ENCODE measurements around the gene ATF6B.
A peak's percentile ranks its signal among the peaks of the same experiment; 100 is the strongest.

The ATF6B gene

GRCh38 chr6:32092760-32093497 is 35.1 kb downstream of the ATF6B start:
- no peak for DNase-seq
- peaks cover 23% of the 10 kb centered on the region for H3K27me3 ChIP-seq (replicated peaks; ENCODE audit: control insufficient read depth, insufficient read depth, low read length, poor library complexity, severe bottlenecking)
- H3K4me3 ChIP-seq (ENCODE audit: insufficient read depth, low read depth, low read length, poor library complexity, severe bottlenecking): no peak overlapping the region

GRCh38 chr6:32089082-32089828 is 38.8 kb downstream of the ATF6B start:
- H3K27ac ChIP-seq (ENCODE audit: insufficient read depth, low read length, poor library complexity, severe bottlenecking): no peak overlapping the region
- DNase-seq: no peak
- H3K27me3 ChIP-seq (replicated peaks; ENCODE audit: control insufficient read depth, insufficient read depth, low read length, poor library complexity, severe bottlenecking): peaks cover 10% of the 10 kb centered on the region
- peaks cover 3% of the 10 kb centered on the region for H3K4me1 ChIP-seq (ENCODE audit: control insufficient read depth, insufficient read depth, low read length, poor library complexity, severe bottlenecking)
- no peaks in the 10 kb centered on the region for H3K9me3 ChIP-seq (ENCODE audit: control insufficient read depth, low read length)
- no peak overlapping the region for H3K4me3 ChIP-seq (ENCODE audit: insufficient read depth, low read depth, low read length, poor library complexity, severe bottlenecking)
- no peaks in the 10 kb centered on the region for H3K36me3 ChIP-seq (ENCODE audit: control insufficient read depth, insufficient read depth, low read length)

More at GRCh38 chr6:32092760-32093497, 35.1 kb downstream of the ATF6B start:
- H3K36me3 ChIP-seq (ENCODE audit: control insufficient read depth, insufficient read depth, low read length): no peaks in the 10 kb centered on the region
- peaks cover 6% of the 10 kb centered on the region for H3K4me1 ChIP-seq (ENCODE audit: control insufficient read depth, insufficient read depth, low read length, poor library complexity, severe bottlenecking)
- no peak overlapping the region for H3K27ac ChIP-seq (ENCODE audit: insufficient read depth, low read length, poor library complexity, severe bottlenecking)
- H3K9me3 ChIP-seq (ENCODE audit: control insufficient read depth, low read length): no peaks in the 10 kb centered on the region

- Histone ChIP-seq H3K4me1 (ENCODE audit: control insufficient read depth, insufficient read depth, low read length, poor library complexity, severe bottlenecking) (peaks cover 3% of the 10 kb centered on the region), H3K36me3 (ENCODE audit: control insufficient read depth, insufficient read depth, low read length) (no peaks in the 10 kb centered on the region), H3K27ac (ENCODE audit: insufficient read depth, low read length, poor library complexity, severe bottlenecking) (no peak overlapping the region), H3K27me3 (replicated peaks; ENCODE audit: control insufficient read depth, insufficient read depth, low read length, poor library complexity, severe bottlenecking) (peaks cover 10% of the 10 kb centered on the region), H3K4me3 (ENCODE audit: insufficient read depth, low read depth, low read length, poor library complexity, severe bottlenecking) (no peak overlapping the region), H3K9me3 (ENCODE audit: control insufficient read depth, low read length) (no peaks in the 10 kb centered on the region)
- no peak for DNase-seq
Measured at GRCh38 chr6:32088487-32089049, 39.5 kb downstream of the ATF6B start.

- H3K4me3 ChIP-seq (ENCODE audit: insufficient read depth, low read depth, low read length, poor library complexity, severe bottlenecking): no peak overlapping the region
- peaks cover 10% of the 10 kb centered on the region for H3K27me3 ChIP-seq (replicated peaks; ENCODE audit: control insufficient read depth, insufficient read depth, low read length, poor library complexity, severe bottlenecking)
- no peaks in the 10 kb centered on the region for H3K9me3 ChIP-seq (ENCODE audit: control insufficient read depth, low read length)
- H3K36me3 ChIP-seq (ENCODE audit: control insufficient read depth, insufficient read depth, low read length): no peaks in the 10 kb centered on the region
- no peak overlapping the region for H3K27ac ChIP-seq (ENCODE audit: insufficient read depth, low read length, poor library complexity, severe bottlenecking)
- H3K4me1 ChIP-seq (ENCODE audit: control insufficient read depth, insufficient read depth, low read length, poor library complexity, severe bottlenecking): peaks cover 3% of the 10 kb centered on the region
- DNase-seq: peak; percentile 32 to 43 (median 32)
Measured at GRCh38 chr6:32087574-32088486, 40.2 kb downstream of the ATF6B start.

GRCh38 chr6:32086661-32087573 is 41.1 kb downstream of the ATF6B start:
- H3K9me3 ChIP-seq (ENCODE audit: control insufficient read depth, low read length): no peaks in the 10 kb centered on the region
- no peak overlapping the region for H3K4me3 ChIP-seq (ENCODE audit: insufficient read depth, low read depth, low read length, poor library complexity, severe bottlenecking)
- no peak overlapping the region for H3K27ac ChIP-seq (ENCODE audit: insufficient read depth, low read length, poor library complexity, severe bottlenecking)
- no peak for DNase-seq
- H3K27me3 ChIP-seq (replicated peaks; ENCODE audit: control insufficient read depth, insufficient read depth, low read length, poor library complexity, severe bottlenecking): peaks cover 10% of the 10 kb centered on the region
- H3K4me1 ChIP-seq (ENCODE audit: control insufficient read depth, insufficient read depth, low read length, poor library complexity, severe bottlenecking): peaks cover 3% of the 10 kb centered on the region
- no peaks in the 10 kb centered on the region for H3K36me3 ChIP-seq (ENCODE audit: control insufficient read depth, insufficient read depth, low read length)

- H3K4me1 ChIP-seq (ENCODE audit: control insufficient read depth, insufficient read depth, low read length, poor library complexity, severe bottlenecking): peaks cover 3% of the 10 kb centered on the region
- no peak overlapping the region for H3K27ac ChIP-seq (ENCODE audit: insufficient read depth, low read length, poor library complexity, severe bottlenecking)
- H3K27me3 ChIP-seq (replicated peaks; ENCODE audit: control insufficient read depth, insufficient read depth, low read length, poor library complexity, severe bottlenecking): peaks cover 10% of the 10 kb centered on the region
- H3K4me3 ChIP-seq (ENCODE audit: insufficient read depth, low read depth, low read length, poor library complexity, severe bottlenecking): no peak overlapping the region
- H3K9me3 ChIP-seq (ENCODE audit: control insufficient read depth, low read length): no peaks in the 10 kb centered on the region
- no peak for DNase-seq
- H3K36me3 ChIP-seq (ENCODE audit: control insufficient read depth, insufficient read depth, low read length): no peaks in the 10 kb centered on the region
Measured at GRCh38 chr6:32085759-32086459, 42.1 kb downstream of the ATF6B start.

GRCh38 chr6:32084780-32085179 is 43.3 kb downstream of the ATF6B start:
- Histone ChIP-seq H3K27me3 (replicated peaks; ENCODE audit: control insufficient read depth, insufficient read depth, low read length, poor library complexity, severe bottlenecking) (peaks cover 10% of the 10 kb centered on the region), H3K4me1 (ENCODE audit: control insufficient read depth, insufficient read depth, low read length, poor library complexity, severe bottlenecking) (peaks cover 3% of the 10 kb centered on the region), H3K27ac (ENCODE audit: insufficient read depth, low read length, poor library complexity, severe bottlenecking) (no peak overlapping the region), H3K4me3 (ENCODE audit: insufficient read depth, low read depth, low read length, poor library complexity, severe bottlenecking) (no peak overlapping the region), H3K36me3 (ENCODE audit: control insufficient read depth, insufficient read depth, low read length) (no peaks in the 10 kb centered on the region), H3K9me3 (ENCODE audit: control insufficient read depth, low read length) (no peaks in the 10 kb centered on the region)
- DNase-seq: no peak

- Histone ChIP-seq H3K4me1 (ENCODE audit: control insufficient read depth, insufficient read depth, low read length, poor library complexity, severe bottlenecking) (peaks cover 3% of the 10 kb centered on the region), H3K9me3 (ENCODE audit: control insufficient read depth, low read length) (no peaks in the 10 kb centered on the region), H3K36me3 (ENCODE audit: control insufficient read depth, insufficient read depth, low read length) (no peaks in the 10 kb centered on the region), H3K27ac (ENCODE audit: insufficient read depth, low read length, poor library complexity, severe bottlenecking) (no peak overlapping the region), H3K27me3 (replicated peaks; ENCODE audit: control insufficient read depth, insufficient read depth, low read length, poor library complexity, severe bottlenecking) (peaks cover 10% of the 10 kb centered on the region), H3K4me3 (ENCODE audit: insufficient read depth, low read depth, low read length, poor library complexity, severe bottlenecking) (no peak overlapping the region)
- no peak for DNase-seq
Measured at GRCh38 chr6:32083812-32084768, 44.0 kb downstream of the ATF6B start.
